ENCODE data around the gene CCDC15.
"Not testable (repeated sequence)": the region's sequence is repeated elsewhere in the genome, so short reads cannot be mapped to it uniquely, and the experiment has no call there.

The CCDC15 gene

GRCh38 chr11:125053167-125053566 lies 99.2 kb downstream of the CCDC15 start:
- H3K27ac ChIP-seq (ENCODE audit: low read length, poor library complexity, severe bottlenecking), result no peak overlapping the region
- H2AK5ac ChIP-seq (ENCODE audit: low read length, severe bottlenecking), result no peak overlapping the region
- H2BK12ac ChIP-seq (ENCODE audit: low read length in 2 of 2), result no peak overlapping the region
- no peaks in the 10 kb centered on the region for H3K9me3 ChIP-seq (ENCODE audit: control insufficient read depth, low read length)
- no peaks in the 10 kb centered on the region for H3K79me1 ChIP-seq (replicated peaks; ENCODE audit: low read length, poor library complexity, severe bottlenecking)
- no peak overlapping the region for H2BK5ac ChIP-seq (ENCODE audit: low read depth, low read length, poor library complexity, severe bottlenecking)
- WGBS, result 100% methylated on average over 1 of the region's 1 CpG
- no peak overlapping the region for H4K91ac ChIP-seq (ENCODE audit: low read length)
- H3K4ac ChIP-seq (ENCODE audit: low read depth in 1 of 2, low read length in 2 of 2), result no peak overlapping the region
- H3K18ac ChIP-seq (ENCODE audit: low read depth in 1 of 2, low read length in 2 of 2), result peak overlapping the region in 1 of 2 experiments; percentile 30
- no peak overlapping the region for H3K4me3 ChIP-seq (ENCODE audit: insufficient read depth in 1 of 2, low read depth in 1 of 2, low read length in 2 of 2)
- H3K27me3 ChIP-seq (ENCODE audit: control insufficient read depth in 1 of 2, insufficient read depth in 1 of 2, low read length in 2 of 2), result no peaks in the 10 kb centered on the region
- H4K8ac ChIP-seq (ENCODE audit: low read length), result no peak overlapping the region
- no peak overlapping the region for H2BK120ac ChIP-seq (ENCODE audit: low read depth, low read length)
- H3K14ac ChIP-seq (ENCODE audit: low read length in 2 of 2), result no peak overlapping the region
- no peak for DNase-seq
- no peak overlapping the region for H3K23ac ChIP-seq (ENCODE audit: low read length in 2 of 2)
- H3K4me2 ChIP-seq (ENCODE audit: low read length, poor library complexity, severe bottlenecking), result no peak overlapping the region
- no peaks in the 10 kb centered on the region for H3K4me1 ChIP-seq (ENCODE audit: control insufficient read depth, insufficient read depth, low read depth, low read length)
- H2BK15ac ChIP-seq (ENCODE audit: low read depth, poor library complexity, severe bottlenecking), result no peak overlapping the region
- no peak overlapping the region for H3K9ac ChIP-seq (ENCODE audit: low read length)
- no peaks in the 10 kb centered on the region for H3K36me3 ChIP-seq (ENCODE audit: control insufficient read depth in 1 of 2, insufficient read depth in 2 of 2, low read depth in 1 of 2, low read length in 2 of 2)
- H2AFZ ChIP-seq (ENCODE audit: low read depth, low read length), result no peak overlapping the region

GRCh38 chr11:125055107-125055715 lies 101.2 kb downstream of the CCDC15 start:
- Histone ChIP-seq H3K4me3 (ENCODE audit: insufficient read depth in 1 of 2, low read depth in 1 of 2, low read length in 2 of 2) (no peak overlapping the region), H3K14ac (ENCODE audit: low read length in 2 of 2) (no peak overlapping the region), H3K79me1 (replicated peaks; ENCODE audit: low read length, poor library complexity, severe bottlenecking) (no peaks in the 10 kb centered on the region), H3K18ac (ENCODE audit: low read depth in 1 of 2, low read length in 2 of 2) (no peak overlapping the region), H3K9me3 (ENCODE audit: control insufficient read depth, low read length) (no peaks in the 10 kb centered on the region), H3K4me1 (ENCODE audit: control insufficient read depth, insufficient read depth, low read depth, low read length) (no peaks in the 10 kb centered on the region), H2BK5ac (ENCODE audit: low read depth, low read length, poor library complexity, severe bottlenecking) (no peak overlapping the region), H2BK120ac (ENCODE audit: low read depth, low read length) (no peak overlapping the region), H4K91ac (ENCODE audit: low read length) (no peak overlapping the region), H3K4me2 (ENCODE audit: low read length, poor library complexity, severe bottlenecking) (no peak overlapping the region), H2AFZ (ENCODE audit: low read depth, low read length) (no peak overlapping the region), H2AK5ac (ENCODE audit: low read length, severe bottlenecking) (no peak overlapping the region), H3K23ac (ENCODE audit: low read length in 2 of 2) (no peak overlapping the region), H3K27ac (ENCODE audit: low read length, poor library complexity, severe bottlenecking) (no peak overlapping the region), H4K8ac (ENCODE audit: low read length) (no peak overlapping the region), H3K36me3 (ENCODE audit: control insufficient read depth in 1 of 2, insufficient read depth in 2 of 2, low read depth in 1 of 2, low read length in 2 of 2) (no peaks in the 10 kb centered on the region), H3K9ac (ENCODE audit: low read length) (no peak overlapping the region), H2BK15ac (ENCODE audit: low read depth, poor library complexity, severe bottlenecking) (no peak overlapping the region), H3K4ac (ENCODE audit: low read depth in 1 of 2, low read length in 2 of 2) (no peak overlapping the region), H2BK12ac (ENCODE audit: low read length in 2 of 2) (no peak overlapping the region), H3K27me3 (ENCODE audit: control insufficient read depth in 1 of 2, insufficient read depth in 1 of 2, low read length in 2 of 2) (no peaks in the 10 kb centered on the region)
- no peak for DNase-seq
- 97% methylated on average over 2 of the region's 2 CpGs for WGBS

- H3K4me2 ChIP-seq (ENCODE audit: low read length, poor library complexity, severe bottlenecking); H2BK120ac ChIP-seq (ENCODE audit: low read depth, low read length); H3K27ac ChIP-seq (ENCODE audit: low read length, poor library complexity, severe bottlenecking); H3K36me3 ChIP-seq (ENCODE audit: control insufficient read depth in 1 of 2, insufficient read depth in 2 of 2, low read depth in 1 of 2, low read length in 2 of 2); H3K79me1 ChIP-seq (replicated peaks; ENCODE audit: low read length, poor library complexity, severe bottlenecking); H3K9ac ChIP-seq (ENCODE audit: low read length); H4K8ac ChIP-seq (ENCODE audit: low read length); H2BK5ac ChIP-seq (ENCODE audit: low read depth, low read length, poor library complexity, severe bottlenecking); H2AK5ac ChIP-seq (ENCODE audit: low read length, severe bottlenecking); H3K9me3 ChIP-seq (ENCODE audit: control insufficient read depth, low read length); H3K23ac ChIP-seq (ENCODE audit: low read length in 2 of 2); H2AFZ ChIP-seq (ENCODE audit: low read depth, low read length); H3K27me3 ChIP-seq (ENCODE audit: control insufficient read depth in 1 of 2, insufficient read depth in 1 of 2, low read length in 2 of 2); H2BK15ac ChIP-seq (ENCODE audit: low read depth, poor library complexity, severe bottlenecking); H3K14ac ChIP-seq (ENCODE audit: low read length in 2 of 2); H4K91ac ChIP-seq (ENCODE audit: low read length); DNase-seq; H3K18ac ChIP-seq (ENCODE audit: low read depth in 1 of 2, low read length in 2 of 2); H3K4me3 ChIP-seq (ENCODE audit: insufficient read depth in 1 of 2, low read depth in 1 of 2, low read length in 2 of 2); H3K4ac ChIP-seq (ENCODE audit: low read depth in 1 of 2, low read length in 2 of 2); H3K4me1 ChIP-seq (ENCODE audit: control insufficient read depth, insufficient read depth, low read depth, low read length); H2BK12ac ChIP-seq (ENCODE audit: low read length in 2 of 2): not testable (repeated sequence)
- 90% methylated on average over 2 of the region's 2 CpGs for WGBS
Measured at GRCh38 chr11:125056111-125056510, 102.1 kb downstream of the CCDC15 start.

DNA sequence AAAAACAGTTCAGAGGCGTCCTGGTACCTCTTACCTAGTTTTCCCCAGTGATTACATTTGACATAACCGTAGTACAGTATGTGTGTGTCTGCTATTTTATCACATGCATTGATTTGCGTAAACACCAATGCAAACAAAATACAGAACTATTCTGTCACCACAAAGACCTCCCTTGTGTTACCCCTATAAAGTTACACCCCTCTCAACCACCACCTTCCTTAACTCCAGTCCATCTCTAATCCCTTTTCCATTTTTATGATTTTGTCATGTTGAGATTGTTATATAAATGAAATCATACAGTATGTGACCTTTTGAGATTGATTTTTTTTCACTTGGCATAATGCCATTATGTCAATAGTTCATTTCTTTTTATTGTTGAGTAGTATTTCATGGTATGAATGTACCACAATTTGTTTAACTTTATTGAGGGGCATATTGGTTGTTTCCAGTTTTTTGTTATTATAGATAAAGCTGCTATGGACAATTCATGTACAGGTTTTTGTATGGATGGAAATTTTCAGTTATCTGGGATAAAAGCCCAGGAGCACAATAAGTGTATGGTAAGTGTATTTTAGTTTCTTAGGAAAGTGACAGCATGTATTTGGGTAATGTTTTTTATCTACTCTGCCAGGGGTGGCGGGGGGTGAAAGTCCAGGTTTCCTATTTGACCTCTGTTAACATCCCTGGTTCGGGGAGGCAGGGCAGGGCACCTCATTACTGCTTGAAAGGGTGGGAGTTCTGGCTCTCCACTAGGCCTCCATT lies 103.1 kb downstream of the CCDC15 start:
- DNase-seq, result no peak
- Histone ChIP-seq H4K91ac (ENCODE audit: low read length) (no peak overlapping the region), H2AK5ac (ENCODE audit: low read length, severe bottlenecking) (no peak overlapping the region), H3K4me2 (ENCODE audit: low read length, poor library complexity, severe bottlenecking) (no peak overlapping the region), H3K18ac (ENCODE audit: low read depth in 1 of 2, low read length in 2 of 2) (no peak overlapping the region), H2AFZ (ENCODE audit: low read depth, low read length) (no peak overlapping the region), H2BK12ac (ENCODE audit: low read length in 2 of 2) (no peak overlapping the region), H3K4me3 (ENCODE audit: insufficient read depth in 1 of 2, low read depth in 1 of 2, low read length in 2 of 2) (no peak overlapping the region), H3K9me3 (ENCODE audit: control insufficient read depth, low read length) (no peaks in the 10 kb centered on the region), H2BK5ac (ENCODE audit: low read depth, low read length, poor library complexity, severe bottlenecking) (no peak overlapping the region), H3K4ac (ENCODE audit: low read depth in 1 of 2, low read length in 2 of 2) (no peak overlapping the region), H3K4me1 (ENCODE audit: control insufficient read depth, insufficient read depth, low read depth, low read length) (no peaks in the 10 kb centered on the region), H3K9ac (ENCODE audit: low read length) (no peak overlapping the region), H3K27me3 (ENCODE audit: control insufficient read depth in 1 of 2, insufficient read depth in 1 of 2, low read length in 2 of 2) (no peaks in the 10 kb centered on the region), H4K8ac (ENCODE audit: low read length) (no peak overlapping the region), H2BK120ac (ENCODE audit: low read depth, low read length) (no peak overlapping the region), H2BK15ac (ENCODE audit: low read depth, poor library complexity, severe bottlenecking) (no peak overlapping the region), H3K14ac (ENCODE audit: low read length in 2 of 2) (no peak overlapping the region), H3K23ac (ENCODE audit: low read length in 2 of 2) (no peak overlapping the region), H3K36me3 (ENCODE audit: control insufficient read depth in 1 of 2, insufficient read depth in 2 of 2, low read depth in 1 of 2, low read length in 2 of 2) (no peaks in the 10 kb centered on the region), H3K79me1 (replicated peaks; ENCODE audit: low read length, poor library complexity, severe bottlenecking) (no peaks in the 10 kb centered on the region), H3K27ac (ENCODE audit: low read length, poor library complexity, severe bottlenecking) (no peak overlapping the region)
- WGBS, result 94% methylated on average over 4 of the region's 5 CpGs
